HepG2 (cell line): ENCODE data around the gene TTLL8. TPM values are rescaled to one million over a fixed set of nuclear protein-coding genes. Genes with fewer than 3 reads are reported as not detected.

Experiments
- ATAC-seq: fragments of 200-7000 bp; cut with Tn5 transposase; 3 replicates; pipeline ENCODE4 v1.9.1; 2020; ENCODE audit warnings: mild to moderate bottlenecking, moderate library complexity
- BruUV-seq: library from RNA; stranded (reverse); fragments of 400-500 nt; replicated peaks from 2 replicates; lab custom pipeline; 2021; lab: Mats Ljungman, UMichigan
- CTCF ChIA-PET: fragments of 300-600 bp; formaldehyde crosslinking; extraction: SDS; loops from one replicate; lab custom pipeline; 2021; ENCODE audit warnings: low total read pairs, inconsistent platforms, low intra/inter-chr PET ratio; lab: Yijun Ruan, JAX
- POLR2A ChIA-PET: fragments of 350-600 bp; sonication (Branson Sonifier 250); formaldehyde crosslinking; loops from one replicate; lab custom pipeline; 2020; ENCODE audit warnings: antibody characterized with exemption, inconsistent platforms; lab: Yijun Ruan, JAX
- DNase-seq: peaks from one replicate; pipeline ENCODE4 v3.0.0-alpha.2; 2015; ENCODE audit warnings: low spot score
- FAIRE-seq: peaks from 3 replicates; lab custom pipeline; 2011; peaks lifted over from hg19 to GRCh38; lab: Jason Lieb, UNC
- H2AFZ ChIP-seq: one replicate; pipeline ENCODE4 v1.6.1; 2011; ENCODE audit warnings: low read length, inconsistent platforms
- H3K27ac ChIP-seq: fragments of 300-600 bp; 3 replicates; pipeline ENCODE4 v1.8.0; 2011; ENCODE audit warnings: mixed run types, mild to moderate bottlenecking, mixed read lengths, low read length, inconsistent platforms; ENCODE audit not compliant: insufficient read depth; ENCODE audit errors: extremely low read length
- H3K27me3 ChIP-seq, 2 experiments: fragments of 200-600 bp in 1 of 2; 2 replicates in 1 of 2; 3 replicates in 1 of 2; pipeline versions ENCODE4 v1.6.0 to v1.8.0; 2011; ENCODE audit warnings: low read length in 2 of 2, mild to moderate bottlenecking in 2 of 2, moderate library complexity in 2 of 2, inconsistent platforms in 1 of 2; ENCODE audit not compliant: insufficient read depth in 2 of 2, control insufficient read depth in 1 of 2
- H3K36me3 ChIP-seq, 2 experiments: fragments of 200-600 bp in 1 of 2; replicated peaks in 1 of 2; 2 replicates in 1 of 2; 3 replicates in 1 of 2; pipeline versions ENCODE4 v1.5.1 to v1.8.0; 2011; ENCODE audit warnings: low read length in 2 of 2, inconsistent platforms in 1 of 2; ENCODE audit not compliant: insufficient read depth in 2 of 2, control insufficient read depth in 1 of 2
- H3K4me1 ChIP-seq: 2 replicates; pipeline ENCODE4 v1.5.1; 2012; ENCODE audit warnings: low read length, inconsistent platforms; ENCODE audit not compliant: insufficient read depth
- H3K4me2 ChIP-seq: 2 replicates; pipeline ENCODE4 v1.6.0; 2011; ENCODE audit warnings: low read depth, low read length, inconsistent platforms
- H3K4me3 ChIP-seq, 3 experiments: fragments of 200-600 bp in 1 of 3; sonication (generic), shearing (Covaris generic) in 1 of 3; replicated peaks in 1 of 3; 2 replicates each; pipeline ENCODE4 v1.5.1; 2011 to 2016; ENCODE audit warnings: low read length in 3 of 3, inconsistent platforms in 2 of 3, low read depth in 2 of 3, mild to moderate bottlenecking in 2 of 3, control low read depth in 1 of 3, mixed read lengths in 1 of 3; ENCODE audit not compliant: insufficient read depth in 1 of 3
- H3K79me2 ChIP-seq: one replicate; pipeline ENCODE4 v1.6.1; 2011; ENCODE audit warnings: low read length, inconsistent platforms; ENCODE audit not compliant: insufficient read depth
- H3K9ac ChIP-seq: 2 replicates; pipeline ENCODE4 v1.6.0; 2011; ENCODE audit warnings: mild to moderate bottlenecking, low read depth, low read length, inconsistent platforms; ENCODE audit not compliant: insufficient read depth
- H3K9me3 ChIP-seq: 2 replicates; pipeline ENCODE4 v1.5.1; 2012; ENCODE audit warnings: mild to moderate bottlenecking, low read length
- H4K20me1 ChIP-seq: 2 replicates; pipeline ENCODE4 v1.6.0; 2011; ENCODE audit warnings: inconsistent platforms, mild to moderate bottlenecking, low read length, moderate library complexity; ENCODE audit not compliant: insufficient read depth
- ARID3A ChIP-seq: IDR thresholded peaks from 2 replicates; pipeline ENCODE4 v1.6.1; 2012; ENCODE audit warnings: low read depth, low read length, improper control_type of control experiment
- DBP ChIP-seq: sonication (generic); formaldehyde crosslinking; IDR thresholded peaks from 2 replicates; pipeline ENCODE4 v1.4.0; 2020; ENCODE audit warnings: missing genetic modification reagents; ENCODE audit errors: not compliant biosample characterization
- FOSL2 ChIP-seq: sonication (generic); formaldehyde crosslinking; IDR thresholded peaks from 2 replicates; pipeline ENCODE4 v1.4.0; 2020; ENCODE audit warnings: missing genetic modification reagents
- GMEB2 ChIP-seq: IDR thresholded peaks from 2 replicates; pipeline ENCODE4 v1.6.1; 2016; ENCODE audit warnings: missing biosample characterization, missing genetic modification reagents, low read depth
- KDM5B ChIP-seq: sonication (generic); formaldehyde crosslinking; IDR thresholded peaks from 2 replicates; pipeline ENCODE4 v1.4.0; 2020; ENCODE audit warnings: missing genetic modification reagents, mild to moderate bottlenecking, borderline replicate concordance
- LCORL ChIP-seq, 2 experiments: fragments of 450-650 bp in 1 of 2; sonication (generic) in 1 of 2; formaldehyde crosslinking in 1 of 2; IDR thresholded peaks; 2 replicates each; pipeline versions ENCODE4 v1.5.0 to v1.6.1; 2017 to 2020; ENCODE audit warnings: antibody characterized with exemption in 1 of 2, missing genetic modification reagents in 1 of 2
- NFIC ChIP-seq: IDR thresholded peaks from 2 replicates; pipeline ENCODE4 v1.6.1; 2012; ENCODE audit warnings: mild to moderate bottlenecking, low read length, inconsistent platforms
- PHF21A ChIP-seq: sonication (generic); formaldehyde crosslinking; IDR thresholded peaks from 2 replicates; pipeline ENCODE4 v1.5.0; 2020; ENCODE audit warnings: mild to moderate bottlenecking, missing genetic modification reagents
- SCMH1 ChIP-seq: sonication (generic); formaldehyde crosslinking; IDR thresholded peaks from 2 replicates; pipeline ENCODE4 v1.9.0; 2021; ENCODE audit warnings: missing genetic modification reagents, mild to moderate bottlenecking, borderline replicate concordance
- TBX3 ChIP-seq: fragments of 450-650 bp; IDR thresholded peaks from 2 replicates; pipeline ENCODE4 v1.6.1; 2017; ENCODE audit warnings: antibody characterized with exemption, mild to moderate bottlenecking, inconsistent platforms, borderline replicate concordance
- TRIM22 ChIP-seq: fragments of 450-650 bp; IDR thresholded peaks from 2 replicates; pipeline ENCODE4 v1.6.1; 2017
- ZNF512 ChIP-seq: sonication (generic); formaldehyde crosslinking; IDR thresholded peaks from 2 replicates; pipeline ENCODE4 v1.4.0; 2020; ENCODE audit warnings: mild to moderate bottlenecking, missing genetic modification reagents
- ZSCAN21 ChIP-seq: sonication (generic); formaldehyde crosslinking; IDR thresholded peaks from 2 replicates; pipeline ENCODE4 v1.8.0; 2022; ENCODE audit warnings: mild to moderate bottlenecking, missing genetic modification reagents, moderate library complexity, borderline replicate concordance
- WGBS: methylation state at CpG from one replicate; pipeline ENCODE4 v1.1.6; 2017; ENCODE audit warnings: low lambda C conversion rate; 5-methylcytosine and 5-hydroxymethylcytosine counted together
- in situ Hi-C: cut with HindIII; loops from 2 replicates; pipeline ENCODE4 v1.10.0; 2017; ENCODE audit warnings: low pct_unique_long_range_greater_than_20kb; ENCODE audit not compliant: extremely low pct_ligation_motif_present
- intact Hi-C: fragments of 100-400 bp; cut with micrococcal nuclease; formaldehyde crosslinking; loops from one replicate; pipeline ENCODE4 v1.10.0; 2022; ENCODE audit not compliant: unreplicated experiment
- polyA plus RNA-seq, 8 experiments: library from polyadenylated mRNA; depleted of rRNA in 3 of 8; stranded (reverse) in 7 of 8; unstranded in 1 of 8; fragments of >200 nt; fragmentation: Illumina TruSeq in 4 of 8; extraction: Trizol in 4 of 8; gene quantifications; 2 replicates each; pipeline versions ENCODE4 v1.2.1 to v1.2.3, GENCODE V29; 2011 to 2016; ENCODE audit warnings: low read depth in 4 of 8, missing spikeins in 1 of 8, mixed read lengths in 1 of 8; ENCODE audit not compliant: insufficient read depth in 1 of 8
- total RNA-seq, 5 experiments: library from RNA; depleted of rRNA; stranded (reverse); fragments of >200 nt; fragmentation: Illumina TruSeq; extraction: Trizol; gene quantifications; 2 replicates each; pipeline ENCODE4 v1.2.3, GENCODE V29; 2016; ENCODE audit warnings: low read depth in 1 of 5

The TTLL8 gene
- total and polyA plus RNA-seq, 2 of the 13 experiments (the other 11 are each of a cell fraction or from before 2014, with no cell fraction given): not detected

- BruUV-seq: no TSS peak
- Histone ChIP-seq H3K4me2 (no peak overlapping the region), H4K20me1 (no peaks in the 10 kb centered on the region), H3K4me3 (no peak overlapping the region), H2AFZ (no peak overlapping the region), H3K9me3 (no peaks in the 10 kb centered on the region), H3K36me3 (no peaks in the 10 kb centered on the region), H3K9ac (no peak overlapping the region), H3K27me3 (peaks cover 17 to 49% of the 10 kb centered on the region in 2 experiments), H3K27ac (no peak overlapping the region), H3K79me2 (no peaks in the 10 kb centered on the region), H3K4me1 (peaks cover 13% of the 10 kb centered on the region)
- intact Hi-C loops: no loop called here
- ATAC-seq (no peak), FAIRE-seq (no peak), DNase-seq (no peak)
- CTCF ChIA-PET: no interaction called here
- POLR2A ChIA-PET: interaction anchor here (0.8 kb wide), 1 partner anchor 42 kb away, joined by 3 read pairs; no protein-coding TSS in a partner anchor
- in situ Hi-C loops: no loop called here
- 41% methylated on average over 14 of the region's 24 CpGs for WGBS
- no peak for TF ChIP-seq ZNF512 (CRISPR knock-in tag)
- no peak for TF ChIP-seq NFIC
- TF ChIP-seq DBP: no peak
- TF ChIP-seq GMEB2: no peak
- no peak for TF ChIP-seq SCMH1 (CRISPR knock-in tag)
- TF ChIP-seq ZSCAN21 (CRISPR knock-in tag): no peak
- no peak for TF ChIP-seq PHF21A (CRISPR knock-in tag)
- no peak for TF ChIP-seq FOSL2 (CRISPR knock-in tag)
- no peak for TF ChIP-seq TRIM22
- TF ChIP-seq TBX3: no peak
- TF ChIP-seq LCORL (IDR thresholded peaks at IDR 0.05): no peak
- no peak for TF ChIP-seq LCORL (CRISPR knock-in tag; IDR thresholded peaks at IDR 0.05)
- TF ChIP-seq ARID3A: no peak
- no peak for TF ChIP-seq KDM5B
These were observed 49.7 kb downstream of the TTLL8 start for GRCh38 chr22:50008151-50009040.
